Activated CD8-positive, alpha-beta memory T cell treated with anti-CD3 and anti-CD28 coated beads, Interleukin-2, amount 50 U/mL, for 48 hours (primary cell): ENCODE data around the gene HS6ST3.
"Not testable (repeated sequence)": the region's sequence is repeated elsewhere in the genome, so short reads cannot be mapped to it uniquely, and the experiment has no call there.

ENCODE experiments used
- DNase-seq: peaks from one replicate; pipeline ENCODE4 v3.0.0-alpha.2; 2020

Gene HS6ST3

GRCh38 chr13:96089749-96090239, at the start of gene HS6ST3:
Gene HS6ST3, plus strand, starts transcription at chr13:96090107.
- DNase-seq, result peak; percentile 47

GRCh38 chr13:96041326-96042110, 48.4 kb upstream of the HS6ST3 start:
- no peak for DNase-seq

- no peak for DNase-seq
Observed at GRCh38 chr13:96044238-96044637, 45.7 kb upstream of the HS6ST3 start.

- not testable (repeated sequence) for DNase-seq
Observed at GRCh38 chr13:96046449-96047126, 43.3 kb upstream of the HS6ST3 start.

GRCh38 chr13:96050955-96051354, 39.0 kb upstream of the HS6ST3 start:
- not testable (repeated sequence) for DNase-seq

- not testable (repeated sequence) for DNase-seq
Observed at GRCh38 chr13:96051491-96051890, 38.4 kb upstream of the HS6ST3 start.

DNA sequence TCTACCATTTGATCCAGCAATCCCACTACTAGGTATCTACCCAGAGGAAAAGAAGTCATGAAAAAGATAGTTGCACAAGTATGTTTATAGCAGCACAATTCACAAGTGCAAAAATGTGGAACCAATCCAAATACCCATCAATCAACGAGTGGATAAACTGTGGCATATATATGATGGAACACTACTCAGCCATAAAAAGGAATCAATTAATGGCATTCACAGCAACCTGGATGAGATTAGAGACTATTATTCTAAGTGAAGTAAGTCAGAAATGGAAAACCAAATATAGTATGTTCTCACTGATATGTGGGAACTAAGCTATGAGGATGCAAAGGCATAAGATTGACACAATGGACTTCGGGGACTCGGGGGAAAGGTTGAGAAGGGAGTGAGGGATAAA, 38.0 kb upstream of the HS6ST3 start:
- not testable (repeated sequence) for DNase-seq

GRCh38 chr13:96052656-96053002, 37.3 kb upstream of the HS6ST3 start:
- no peak for DNase-seq

- peak; percentile 64 for DNase-seq
Observed at GRCh38 chr13:96053003-96053703, 36.8 kb upstream of the HS6ST3 start, which contains the start of gene UGGT2. Gene UGGT2, minus strand, starts transcription at chr13:96053401. Its CDS starts 89 bp downstream, at chr13:96053312.

- DNase-seq, result no peak
Observed at GRCh38 chr13:96065849-96066248, 24.1 kb upstream of the HS6ST3 start.

DNA sequence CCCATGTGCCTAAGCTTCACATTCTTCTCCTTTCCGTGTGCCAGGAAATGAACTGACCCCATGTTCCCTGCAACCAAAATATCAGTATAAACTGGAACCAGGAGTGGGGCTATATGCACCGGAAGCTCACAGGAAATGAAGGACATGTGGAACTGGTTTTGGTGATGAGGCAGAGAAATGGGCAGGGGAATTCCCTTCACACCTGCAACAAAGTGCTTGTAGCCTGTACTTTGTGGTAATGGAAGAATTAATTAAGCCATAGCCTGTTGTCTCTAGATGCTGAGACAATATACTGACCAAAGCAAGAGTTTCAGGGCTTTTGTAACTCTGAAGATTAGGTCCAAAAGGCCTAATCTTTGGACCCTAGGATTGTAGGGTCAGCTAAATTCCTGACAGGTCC, 21.2 kb upstream of the HS6ST3 start:
- no peak for DNase-seq

GRCh38 chr13:96071504-96071903, 18.4 kb upstream of the HS6ST3 start:
- DNase-seq, result no peak

DNA sequence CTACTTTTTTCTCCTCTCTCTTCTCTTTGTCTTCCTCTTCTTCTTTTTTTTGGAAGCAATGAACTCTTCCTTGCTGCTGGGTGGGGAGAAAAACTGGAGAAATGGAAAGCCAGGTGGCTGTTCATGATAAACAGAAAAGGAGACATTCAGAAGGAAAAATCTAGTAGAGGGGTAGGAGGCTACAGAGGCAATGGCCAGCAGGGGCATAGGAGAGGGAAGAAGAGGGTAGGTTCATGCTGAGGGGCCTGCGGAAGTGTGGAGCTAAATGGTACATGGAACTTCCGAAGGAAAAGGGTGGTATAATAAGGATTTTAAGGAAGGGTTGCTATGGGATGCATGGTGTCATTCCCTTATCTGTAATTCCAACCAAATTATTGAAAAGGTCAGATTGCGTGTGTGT, 17.5 kb upstream of the HS6ST3 start:
- no peak for DNase-seq

GRCh38 chr13:96075953-96076543, 13.9 kb upstream of the HS6ST3 start:
- no peak for DNase-seq

DNA sequence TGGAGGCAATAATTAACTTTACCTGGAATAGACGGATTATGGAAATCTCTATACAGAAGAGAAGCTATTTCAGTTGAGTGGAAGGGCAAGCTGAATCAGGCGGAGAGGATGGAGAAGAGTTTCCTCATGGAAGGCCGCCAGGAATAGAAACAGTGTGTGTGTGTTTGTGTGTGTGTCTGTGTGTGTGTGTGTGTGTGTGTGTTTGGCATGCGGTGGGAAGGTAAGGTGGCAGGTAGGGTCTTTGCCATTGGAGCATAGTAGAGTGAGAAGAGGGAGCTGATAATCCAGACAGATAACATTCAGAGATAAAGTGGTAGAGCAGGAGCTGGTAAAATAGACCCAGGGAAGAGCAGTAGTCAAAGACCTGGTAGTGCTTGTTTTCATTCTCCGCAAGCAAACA, 9.2 kb upstream of the HS6ST3 start:
- DNase-seq, result no peak

GRCh38 chr13:96081888-96082287, 8.0 kb upstream of the HS6ST3 start:
- DNase-seq, result no peak

DNA sequence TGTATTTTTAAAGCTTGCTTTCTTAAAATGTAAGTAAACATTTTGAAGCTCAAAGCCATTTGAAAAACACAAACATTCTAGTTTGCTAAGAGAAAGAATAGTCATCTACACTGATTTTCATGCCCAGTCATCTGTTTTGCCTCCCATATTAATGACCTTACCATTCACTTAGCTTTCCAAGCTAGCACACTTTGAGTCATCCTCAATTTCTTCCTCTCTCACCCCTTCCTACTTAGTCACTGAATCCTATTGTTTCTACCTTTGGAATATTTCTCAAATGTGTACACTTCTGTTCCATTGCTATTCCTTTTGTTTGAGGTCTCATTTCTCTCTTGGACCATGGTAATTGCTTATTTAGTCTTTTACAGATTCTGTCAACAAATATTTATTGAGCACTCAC, 7.3 kb upstream of the HS6ST3 start:
- DNase-seq, result no peak

DNA sequence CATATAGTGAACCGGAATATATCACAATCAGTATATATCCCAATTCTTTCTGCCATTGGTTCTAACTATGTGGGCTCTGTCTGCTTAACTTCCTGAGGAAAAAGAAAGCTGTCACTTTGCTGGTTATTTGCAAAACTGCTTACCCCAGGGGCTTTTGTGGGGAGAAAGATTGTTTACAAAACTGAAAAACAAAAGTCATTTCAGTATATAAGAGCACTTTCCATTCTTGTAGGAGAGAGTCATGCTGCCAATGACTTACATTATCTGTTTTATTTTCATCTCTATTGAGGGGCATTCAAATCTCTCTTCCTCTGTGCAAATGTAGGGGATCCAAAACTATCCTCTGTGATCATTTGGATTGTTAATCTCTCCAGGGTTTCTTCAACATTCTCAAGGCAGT, 3.2 kb upstream of the HS6ST3 start:
- no peak for DNase-seq

DNA sequence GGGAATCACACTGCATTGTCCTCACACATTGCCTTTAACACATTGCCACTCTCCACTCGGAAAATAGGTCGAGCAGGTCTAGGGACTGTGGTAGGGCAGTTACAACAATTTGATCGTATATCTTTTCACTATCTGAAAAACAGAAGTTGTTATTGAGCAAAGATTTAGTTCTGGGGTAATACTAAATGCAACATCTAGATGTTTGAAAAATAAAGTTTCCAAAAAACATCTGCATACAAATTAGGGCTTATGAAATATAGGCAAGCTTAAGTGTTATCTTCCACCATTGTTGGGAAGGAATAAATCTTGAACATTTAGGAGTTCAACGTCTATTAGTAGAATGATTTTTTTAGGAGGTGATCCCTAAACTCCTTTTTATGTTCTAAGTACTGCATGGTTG, 768 bp upstream of the HS6ST3 start:
- no peak for DNase-seq

- DNase-seq, result peak; percentile 52
Observed at GRCh38 chr13:96090240-96091101, 564 bp downstream of the HS6ST3 start.

GRCh38 chr13:96091164-96092117, 1.5 kb downstream of the HS6ST3 start:
- peak; percentile 44 for DNase-seq
